HepG2 (cell line): ENCODE data around the gene SLIT1. TPM values are rescaled to one million over a fixed set of nuclear protein-coding genes. Genes with fewer than 3 reads are reported as not detected.
A peak's percentile ranks its signal among the peaks of the same experiment; 100 is the strongest.

Experiments used
- AHDC1 ChIP-seq: sonication (generic); formaldehyde crosslinking; IDR thresholded peaks from 2 replicates; pipeline ENCODE4 v1.5.1; 2020; ENCODE audit warnings: mild to moderate bottlenecking, missing genetic modification reagents, borderline replicate concordance
- CBX5 ChIP-seq: sonication (generic); formaldehyde crosslinking; IDR thresholded peaks from 2 replicates; pipeline ENCODE4 v1.4.0; 2020; ENCODE audit warnings: missing genetic modification reagents, borderline replicate concordance
- HDAC1 ChIP-seq: sonication (generic); formaldehyde crosslinking; IDR thresholded peaks from 2 replicates; pipeline ENCODE4 v1.5.1; 2020; ENCODE audit warnings: mild to moderate bottlenecking, missing genetic modification reagents
- HIC2 ChIP-seq: sonication (generic); formaldehyde crosslinking; IDR thresholded peaks from 2 replicates; pipeline ENCODE4 v1.9.0; 2022; ENCODE audit warnings: low read depth, missing genetic modification reagents
- KLF16 ChIP-seq, 2 experiments: sonication (generic) in 1 of 2; formaldehyde crosslinking in 1 of 2; IDR thresholded peaks; 2 replicates each; pipeline versions ENCODE4 v1.6.1 to v1.8.0; 2016 to 2023; ENCODE audit warnings: missing genetic modification reagents in 2 of 2, missing compliant biosample characterization in 1 of 2
- KLF6 ChIP-seq: IDR thresholded peaks from 2 replicates; pipeline ENCODE4 v1.8.0; 2016; ENCODE audit warnings: missing biosample characterization, missing genetic modification reagents
- SOX6 ChIP-seq, 2 experiments: fragments of 450-650 bp in 1 of 2; sonication (generic) in 1 of 2; formaldehyde crosslinking in 1 of 2; IDR thresholded peaks; 2 replicates each; pipeline versions ENCODE4 v1.4.0 to v1.6.1; 2017 to 2020; ENCODE audit warnings: antibody characterized with exemption in 1 of 2, mild to moderate bottlenecking in 1 of 2, missing genetic modification reagents in 1 of 2
- TCF12 ChIP-seq, 2 experiments: fragments of 450-650 bp in 1 of 2; sonication (generic) in 1 of 2; formaldehyde crosslinking in 1 of 2; IDR thresholded peaks; 2 replicates each; pipeline versions ENCODE4 v1.6.1 to v1.8.0; 2017 to 2022; ENCODE audit warnings: antibody characterized with exemption in 1 of 2, mild to moderate bottlenecking in 1 of 2, missing genetic modification reagents in 1 of 2, moderate library complexity in 1 of 2
- ZBTB7B ChIP-seq: sonication (generic); formaldehyde crosslinking; IDR thresholded peaks from 2 replicates; pipeline ENCODE4 v1.4.0; 2020; ENCODE audit warnings: missing genetic modification reagents
- ZNF207 ChIP-seq: fragments of 450-650 bp; IDR thresholded peaks from 2 replicates; pipeline ENCODE4 v1.6.1; 2016; ENCODE audit warnings: antibody characterized with exemption, borderline replicate concordance
- ZNF354B ChIP-seq: sonication (generic); formaldehyde crosslinking; IDR thresholded peaks from 2 replicates; pipeline ENCODE4 v1.8.0; 2022; ENCODE audit warnings: mild to moderate bottlenecking, missing genetic modification reagents
- ZNF407 ChIP-seq: sonication (generic); formaldehyde crosslinking; IDR thresholded peaks from one replicate; pipeline ENCODE4 v1.5.1; 2020; ENCODE audit warnings: mild to moderate bottlenecking, missing genetic modification reagents; ENCODE audit errors: not compliant biosample characterization
- ZNF772 ChIP-seq: sonication (generic); formaldehyde crosslinking; IDR thresholded peaks from 2 replicates; pipeline ENCODE4 v1.5.0; 2020; ENCODE audit warnings: mild to moderate bottlenecking, missing genetic modification reagents
- polyA plus RNA-seq, 8 experiments: library from polyadenylated mRNA; depleted of rRNA in 3 of 8; stranded (reverse) in 7 of 8; unstranded in 1 of 8; fragments of >200 nt; fragmentation: Illumina TruSeq in 4 of 8; extraction: Trizol in 4 of 8; gene quantifications; 2 replicates each; pipeline versions ENCODE4 v1.2.1 to v1.2.3, GENCODE V29; 2011 to 2016; ENCODE audit warnings: low read depth in 4 of 8, missing spikeins in 1 of 8, mixed read lengths in 1 of 8; ENCODE audit not compliant: insufficient read depth in 1 of 8
- total RNA-seq, 5 experiments: library from RNA; depleted of rRNA; stranded (reverse); fragments of >200 nt; fragmentation: Illumina TruSeq; extraction: Trizol; gene quantifications; 2 replicates each; pipeline ENCODE4 v1.2.3, GENCODE V29; 2016; ENCODE audit warnings: low read depth in 1 of 5

Gene SLIT1
- total and polyA plus RNA-seq, 2 of the 13 experiments (the other 11 are each of a cell fraction or from before 2014, with no cell fraction given): 0.09 to 0.33 TPM

GRCh38 chr10:97157578-97158095, 28.1 kb downstream of the SLIT1 start (continued):
- peak; percentile 56 for TF ChIP-seq AHDC1
- peak; percentile 82 for TF ChIP-seq HDAC1
- TF ChIP-seq ZNF207: no peak
- TF ChIP-seq ZNF772 (CRISPR knock-in tag): peak; percentile 48; the same call in 1 of the 2 replicates
- no peak for TF ChIP-seq ZNF407
- no peak for TF ChIP-seq ZNF354B (CRISPR knock-in tag)
- TF ChIP-seq CBX5 (CRISPR knock-in tag): peak; percentile 84; the same call in 1 of the 2 replicates
- TF ChIP-seq KLF6 (CRISPR knock-in tag): 0 out of 2 replicates have a peak, but pooled peaks have one; percentile 39
- TF ChIP-seq KLF16 (CRISPR knock-in tag; IDR thresholded peaks at IDR 0.05): peak in 1 of 2 experiments; percentile 71; a peak in 1 of 4 replicates
- TF ChIP-seq HIC2 (CRISPR knock-in tag): peak; percentile 94
- TF ChIP-seq SOX6 (IDR thresholded peaks at IDR 0.05): no peak
- peak; percentile 91 for TF ChIP-seq SOX6 (CRISPR knock-in tag; IDR thresholded peaks at IDR 0.05)
- no peak for TF ChIP-seq TCF12 (IDR thresholded peaks at IDR 0.05)
- 0 out of 2 replicates have a peak, but pooled peaks have one; percentile 31 for TF ChIP-seq TCF12 (CRISPR knock-in tag; IDR thresholded peaks at IDR 0.05)
- peak; percentile 76; the same call in 1 of the 2 replicates for TF ChIP-seq ZBTB7B
